ENCODE measurements around the gene ASPRV1. TPM values are rescaled to one million over a fixed set of nuclear protein-coding genes. Genes with fewer than 3 reads are reported as not detected.

The ASPRV1 gene
- total and polyA plus RNA-seq, 10 donors, result 1.2 to 5.3 (median 3.5) TPM

DNA sequence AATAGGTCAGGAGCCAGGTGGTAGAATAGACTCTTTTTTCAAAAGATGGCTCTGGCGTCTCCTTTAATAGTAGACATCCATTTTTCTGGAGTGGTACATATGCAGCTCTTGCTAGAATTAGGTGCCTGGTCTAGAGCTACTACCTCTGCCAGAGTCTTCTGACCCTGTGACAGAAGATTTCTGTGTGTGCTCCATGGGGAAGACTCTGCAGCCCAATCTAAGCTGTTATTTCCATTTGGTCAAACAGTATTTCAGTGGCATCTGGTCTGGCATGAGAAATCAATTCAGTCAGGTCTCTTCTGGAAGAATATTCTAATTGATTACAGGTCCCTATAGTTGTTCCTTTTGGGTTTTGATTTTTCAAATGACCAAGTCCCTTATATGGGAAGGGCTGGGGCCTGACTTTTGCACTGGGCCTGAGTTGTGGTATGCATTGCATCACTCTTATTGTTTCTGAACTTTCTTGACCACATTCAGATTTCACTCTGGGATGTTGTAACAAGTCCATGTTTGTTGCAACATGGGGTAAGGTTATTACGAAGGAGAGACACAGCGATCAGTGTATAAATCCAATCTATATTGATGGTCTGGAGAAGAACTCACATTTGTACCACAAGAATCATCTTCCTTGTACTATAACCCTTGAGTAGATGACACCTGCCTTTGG lies 34.4 kb downstream of the ASPRV1 start:
- WGBS, 5 donors, result 48 to 91% (median 57%) methylated on average over 3 of the region's 3 CpGs
- Histone ChIP-seq H3K9me3 (no peaks in the 10 kb centered on the region), H3K27ac (peak overlapping the region in 6 of 8 donors; percentile 26 to 85 (median 73)), H3K4me1 (peaks cover 0 to 81% (median 11%) of the 10 kb centered on the region in 6 donors), H3K4me3 (peak overlapping the region in 1 of 8 donors; percentile 47), H3K36me3 (peaks cover 2 to 91% (median 20%) of the 10 kb centered on the region in 6 donors), H3K27me3 (replicated peaks in 1 of 7) (no peaks in the 10 kb centered on the region)
- DNase-seq, result no peak
- intact Hi-C loops (cut with DNase I; ENCODE audit: low total_unique reads), result loop anchor here (10.0 kb wide), 1 partner anchor 138 kb away; no protein-coding TSS in a partner anchor
- TF ChIP-seq POLR2A (IDR thresholded peaks at IDR 0.05), result no peak
- TF ChIP-seq POLR2AphosphoS5 (IDR thresholded peaks at IDR 0.05), result peak in 1 of 3 donors; percentile 85
- TF ChIP-seq, protein P1, sequence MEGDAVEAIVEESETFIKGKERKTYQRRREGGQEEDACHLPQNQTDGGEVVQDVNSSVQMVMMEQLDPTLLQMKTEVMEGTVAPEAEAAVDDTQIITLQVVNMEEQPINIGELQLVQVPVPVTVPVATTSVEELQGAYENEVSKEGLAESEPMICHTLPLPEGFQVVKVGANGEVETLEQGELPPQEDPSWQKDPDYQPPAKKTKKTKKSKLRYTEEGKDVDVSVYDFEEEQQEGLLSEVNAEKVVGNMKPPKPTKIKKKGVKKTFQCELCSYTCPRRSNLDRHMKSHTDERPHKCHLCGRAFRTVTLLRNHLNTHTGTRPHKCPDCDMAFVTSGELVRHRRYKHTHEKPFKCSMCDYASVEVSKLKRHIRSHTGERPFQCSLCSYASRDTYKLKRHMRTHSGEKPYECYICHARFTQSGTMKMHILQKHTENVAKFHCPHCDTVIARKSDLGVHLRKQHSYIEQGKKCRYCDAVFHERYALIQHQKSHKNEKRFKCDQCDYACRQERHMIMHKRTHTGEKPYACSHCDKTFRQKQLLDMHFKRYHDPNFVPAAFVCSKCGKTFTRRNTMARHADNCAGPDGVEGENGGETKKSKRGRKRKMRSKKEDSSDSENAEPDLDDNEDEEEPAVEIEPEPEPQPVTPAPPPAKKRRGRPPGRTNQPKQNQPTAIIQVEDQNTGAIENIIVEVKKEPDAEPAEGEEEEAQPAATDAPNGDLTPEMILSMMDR (IDR thresholded peaks at IDR 0.05 in 8 of 11, conservative IDR thresholded peaks at IDR 0.05 in 3 of 11), result no peak

DNA sequence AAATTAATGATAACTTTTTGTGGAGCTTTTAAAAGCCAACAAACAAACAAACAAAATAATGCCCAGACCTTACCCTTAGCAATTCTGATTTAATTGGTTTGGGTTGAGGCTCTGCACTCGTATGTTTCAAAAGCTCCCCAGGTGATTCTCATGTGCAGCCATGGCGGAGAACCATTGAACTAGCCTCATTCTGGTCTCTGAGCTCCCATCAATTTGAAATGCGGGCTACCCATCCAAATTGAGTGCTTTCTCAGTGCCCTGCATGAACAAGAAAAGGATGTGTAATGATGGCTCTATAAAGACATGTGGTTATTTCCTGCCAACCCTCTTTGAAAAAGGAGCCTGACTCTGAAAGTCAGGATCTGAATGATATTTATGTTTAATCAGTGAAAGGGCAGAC lies 38.3 kb downstream of the ASPRV1 start:
- H3K36me3 ChIP-seq, result peaks cover 3 to 97% (median 39%) of the 10 kb centered on the region in 6 donors
- TF ChIP-seq POLR2AphosphoS5 (IDR thresholded peaks at IDR 0.05), result no peak
- H3K27ac ChIP-seq, result peak overlapping the region in 2 of 8 donors; percentile 82 to 85
- intact Hi-C loops (cut with DNase I; ENCODE audit: low total_unique reads), result loop anchor here (10.0 kb wide), 1 partner anchor 142 kb away; no protein-coding TSS in a partner anchor
- DNase-seq, result no peak
- H3K9me3 ChIP-seq, result no peaks in the 10 kb centered on the region
- 93 to 98% (median 95%) methylated on average over 3 of the region's 3 CpGs for WGBS, 5 donors
- peaks cover 0 to 85% (median 9%) of the 10 kb centered on the region in 6 donors for H3K4me1 ChIP-seq
- no peaks in the 10 kb centered on the region for H3K27me3 ChIP-seq (replicated peaks in 1 of 7)
- H3K4me3 ChIP-seq, result no peak overlapping the region

DNA sequence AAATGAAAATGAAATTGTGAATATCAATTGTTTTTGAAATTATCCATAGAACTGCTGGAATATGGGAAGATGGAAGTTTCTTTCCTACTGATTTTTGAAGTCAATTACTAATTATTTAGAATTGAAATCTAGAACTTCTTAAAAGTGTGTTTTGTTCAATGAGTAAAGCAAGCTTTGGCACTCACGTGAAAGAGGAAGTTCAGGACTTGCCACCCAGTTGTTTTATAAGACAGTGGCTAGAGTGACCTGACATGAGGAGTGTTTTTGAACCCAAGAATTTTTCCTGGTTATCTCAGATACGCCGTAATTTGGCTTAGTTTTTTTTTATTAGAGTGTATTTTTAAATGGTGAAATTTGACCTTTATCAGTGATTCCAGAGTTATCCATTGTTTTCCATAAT lies 43.0 kb downstream of the ASPRV1 start:
- WGBS, 5 donors, result 27 to 56% (median 33%) methylated on average over 3 of the region's 3 CpGs
- peaks cover 12 to 84% (median 40%) of the 10 kb centered on the region in 6 donors for H3K4me1 ChIP-seq
- H3K27me3 ChIP-seq (replicated peaks in 1 of 7), result no peaks in the 10 kb centered on the region
- H3K9me3 ChIP-seq, result no peaks in the 10 kb centered on the region
- no peak for DNase-seq
- intact Hi-C loops (cut with DNase I; ENCODE audit: low total_unique reads), result no loop called here
- peak overlapping the region in 7 of 8 donors; percentile 3 to 100 (median 95) for H3K27ac ChIP-seq
- peak overlapping the region in 4 of 8 donors; percentile 11 to 85 (median 76) for H3K4me3 ChIP-seq
- TF ChIP-seq POLR2A (IDR thresholded peaks at IDR 0.05), result no peak
- no peak for TF ChIP-seq POLR2AphosphoS5 (IDR thresholded peaks at IDR 0.05)
- TF ChIP-seq, protein P1 (IDR thresholded peaks at IDR 0.05 in 8 of 11, conservative IDR thresholded peaks at IDR 0.05 in 3 of 11), result no peak
- peaks cover 3 to 72% (median 33%) of the 10 kb centered on the region in 6 donors for H3K36me3 ChIP-seq

DNA sequence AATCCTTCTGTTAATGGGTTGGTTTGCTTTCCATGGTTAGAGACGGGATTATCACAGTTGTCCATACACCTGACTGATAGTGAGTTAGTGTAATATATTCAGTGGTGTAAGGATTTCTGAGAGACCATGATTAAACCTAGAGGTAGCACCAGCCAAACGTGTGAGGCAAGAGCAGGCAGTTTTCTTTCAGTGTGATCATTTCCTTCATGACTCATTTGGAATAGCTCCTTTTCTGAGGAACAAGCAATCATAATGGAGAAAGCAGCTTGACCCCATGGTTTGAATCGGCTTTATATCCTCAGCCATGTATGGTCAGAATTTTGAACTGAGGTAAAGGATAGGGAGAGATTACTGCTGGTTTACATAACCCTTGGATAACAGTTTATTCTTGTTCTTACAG lies 43.6 kb downstream of the ASPRV1 start:
- H3K4me3 ChIP-seq, result peak overlapping the region in 6 of 8 donors; percentile 0 to 85 (median 76)
- DNase-seq, result no peak
- H3K36me3 ChIP-seq, result peaks cover 3 to 66% (median 30%) of the 10 kb centered on the region in 6 donors
- 52 to 82% (median 58%) methylated on average over 3 of the region's 3 CpGs for WGBS, 5 donors
- H3K27me3 ChIP-seq (replicated peaks in 1 of 7), result no peaks in the 10 kb centered on the region
- TF ChIP-seq POLR2A (IDR thresholded peaks at IDR 0.05) (no peak), POLR2AphosphoS5 (IDR thresholded peaks at IDR 0.05) (peak in 1 of 3 donors; percentile 67)
- TF ChIP-seq, protein P1 (IDR thresholded peaks at IDR 0.05 in 8 of 11, conservative IDR thresholded peaks at IDR 0.05 in 3 of 11), result no peak
- intact Hi-C loops (cut with DNase I; ENCODE audit: low total_unique reads), result loop anchor here (2.0 kb wide), 1 partner anchor 225 kb away; no protein-coding TSS in a partner anchor
- peak overlapping the region; percentile 43 to 100 (median 94) for H3K27ac ChIP-seq
- H3K9me3 ChIP-seq, result no peaks in the 10 kb centered on the region
- H3K4me1 ChIP-seq, result peaks cover 13 to 84% (median 45%) of the 10 kb centered on the region in 6 donors

Measured in spleen (tissue), 11 donors.